ENCODE data around the gene FOXK2. TPM values are rescaled to one million over a fixed set of nuclear protein-coding genes. Genes with fewer than 3 reads are reported as not detected.

Gene FOXK2
- total RNA-seq, 4 donors from 2014 or later = 15.9 to 70.9 (median 42.7) TPM

DNA sequence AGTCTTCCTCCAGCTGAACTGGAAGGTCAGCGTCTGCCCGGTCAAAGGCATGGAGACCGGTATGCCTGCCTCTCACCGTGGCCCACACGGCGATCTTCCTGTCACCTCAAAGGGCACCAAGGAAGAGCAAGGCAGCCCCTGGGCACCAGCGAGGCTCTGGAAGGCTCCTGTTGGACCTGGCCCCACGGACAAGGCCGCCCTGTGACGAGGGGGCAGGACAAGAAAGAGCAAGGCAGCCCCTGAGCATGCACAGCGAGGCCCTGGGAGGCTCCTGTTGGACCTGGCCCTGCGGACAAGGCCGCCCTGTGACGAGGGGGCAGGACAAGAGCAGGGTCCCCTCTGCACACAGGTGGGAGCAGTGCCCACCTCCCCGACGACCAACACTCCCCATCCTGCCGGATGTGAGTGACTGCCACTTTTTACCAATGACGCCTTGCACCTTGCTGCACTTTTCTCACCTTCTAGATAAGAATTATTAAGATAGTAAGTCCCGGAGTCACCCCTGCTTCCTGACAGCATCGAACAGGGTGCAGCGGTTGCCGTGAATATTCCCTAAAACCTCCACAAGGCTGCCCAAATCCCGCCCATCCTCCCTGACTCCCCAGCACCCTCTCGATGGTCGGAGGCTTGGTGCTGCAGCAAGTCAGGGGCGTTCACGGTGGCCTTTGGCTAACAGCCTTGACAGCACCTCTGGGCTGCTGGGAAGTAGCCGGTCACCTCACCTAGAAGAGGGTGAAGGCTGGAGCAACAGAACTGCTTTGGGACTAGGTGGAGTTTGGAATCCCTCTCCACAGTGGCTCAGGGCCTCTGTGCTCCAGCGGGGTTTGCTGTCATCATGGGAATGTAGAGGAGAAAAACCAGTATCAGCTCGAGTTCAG is 134.4 kb downstream of the FOXK2 start:
- Histone ChIP-seq H3K36me3 (no peaks in the 10 kb centered on the region), H3K27me3 (no peaks in the 10 kb centered on the region), H3K27ac (no peak overlapping the region), H3K4me1 (no peaks in the 10 kb centered on the region), H3K4me3 (no peak overlapping the region), H3K9me3 (no peaks in the 10 kb centered on the region)
- intact Hi-C loops (cut with DNase I; ENCODE audit: low total_unique reads) = no loop called here
- no peak for DNase-seq
- TF ChIP-seq, protein P1, sequence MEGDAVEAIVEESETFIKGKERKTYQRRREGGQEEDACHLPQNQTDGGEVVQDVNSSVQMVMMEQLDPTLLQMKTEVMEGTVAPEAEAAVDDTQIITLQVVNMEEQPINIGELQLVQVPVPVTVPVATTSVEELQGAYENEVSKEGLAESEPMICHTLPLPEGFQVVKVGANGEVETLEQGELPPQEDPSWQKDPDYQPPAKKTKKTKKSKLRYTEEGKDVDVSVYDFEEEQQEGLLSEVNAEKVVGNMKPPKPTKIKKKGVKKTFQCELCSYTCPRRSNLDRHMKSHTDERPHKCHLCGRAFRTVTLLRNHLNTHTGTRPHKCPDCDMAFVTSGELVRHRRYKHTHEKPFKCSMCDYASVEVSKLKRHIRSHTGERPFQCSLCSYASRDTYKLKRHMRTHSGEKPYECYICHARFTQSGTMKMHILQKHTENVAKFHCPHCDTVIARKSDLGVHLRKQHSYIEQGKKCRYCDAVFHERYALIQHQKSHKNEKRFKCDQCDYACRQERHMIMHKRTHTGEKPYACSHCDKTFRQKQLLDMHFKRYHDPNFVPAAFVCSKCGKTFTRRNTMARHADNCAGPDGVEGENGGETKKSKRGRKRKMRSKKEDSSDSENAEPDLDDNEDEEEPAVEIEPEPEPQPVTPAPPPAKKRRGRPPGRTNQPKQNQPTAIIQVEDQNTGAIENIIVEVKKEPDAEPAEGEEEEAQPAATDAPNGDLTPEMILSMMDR (IDR thresholded peaks at IDR 0.05) = no peak
- TF ChIP-seq POLR2A (IDR thresholded peaks at IDR 0.05) = no peak

Other genes starting within 250 kb of the FOXK2 start
- 100 to 1,000 TPM in 1 of 4 donors, 10 to 100 TPM in 3; 16.5 to 173 (median 44.6) TPM for gene CSNK1D, start 246.0 kb upstream of the FOXK2 start, total RNA-seq
- gene CD7, start 202.1 kb upstream of the FOXK2 start, total RNA-seq = 1 to 10 TPM in 2 of 4 donors, not detected in 2; 2.1 to 4.1 TPM
- gene SECTM1, start 186.0 kb upstream of the FOXK2 start, total RNA-seq = 10 to 100 TPM in 2 of 4 donors, 1 to 10 TPM in 2; 3.5 to 29.4 (median 9.0) TPM
- gene TEX19, start 160.5 kb upstream of the FOXK2 start, total RNA-seq = not detected
- not detected for gene UTS2R, start 148.0 kb upstream of the FOXK2 start, total RNA-seq
- gene HEXD, start 101.4 kb upstream of the FOXK2 start, total RNA-seq = 10 to 100 TPM; 15.9 to 53.7 (median 39.8) TPM
- gene OGFOD3, start 101.1 kb upstream of the FOXK2 start, total RNA-seq = 10 to 100 TPM; 15.0 to 44.4 (median 24.8) TPM
- 10 to 100 TPM; 12.0 to 93.7 (median 32.5) TPM for gene CYBC1, start 69.0 kb upstream of the FOXK2 start, total RNA-seq
- gene NARF, start 61.0 kb upstream of the FOXK2 start, total RNA-seq = 10 to 100 TPM; 15.3 to 55.5 (median 33.3) TPM
- gene WDR45B, start 128.7 kb downstream of the FOXK2 start, total RNA-seq = 100 to 1,000 TPM in 1 of 4 donors, 10 to 100 TPM in 3; 56.5 to 111 (median 85.4) TPM
- 10 to 100 TPM in 2 of 4 donors, 1 to 10 TPM in 2; 4.1 to 18.5 (median 11.3) TPM for gene RAB40B, start 179.0 kb downstream of the FOXK2 start, total RNA-seq
- gene FN3KRP, start 197.0 kb downstream of the FOXK2 start, total RNA-seq = 10 to 100 TPM in 3 of 4 donors, 1 to 10 TPM in 1; 1.2 to 97.6 (median 32.7) TPM
- gene FN3K, start 215.9 kb downstream of the FOXK2 start, total RNA-seq = 10 to 100 TPM in 2 of 4 donors, 1 to 10 TPM in 2; 1.8 to 26.3 (median 7.1) TPM
- 100 to 1,000 TPM in 1 of 4 donors, 10 to 100 TPM in 3; 35.9 to 142 (median 61.3) TPM for gene TBCD, start 232.3 kb downstream of the FOXK2 start, total RNA-seq

Measured in uterus (tissue), 4 donors.